K562 (cell line): ENCODE data around the gene FUNDC2. TPM values are rescaled to one million over a fixed set of nuclear protein-coding genes. Genes with fewer than 3 reads are reported as not detected.

ENCODE experiments used
- KLF1 ChIP-seq: fragments of 450-650 bp; IDR thresholded peaks from 2 replicates; pipeline ENCODE4 v1.6.1; 2016; ENCODE audit warnings: missing genetic modification characterization, missing compliant biosample characterization
- MAFG ChIP-seq: fragments of 450-650 bp; conservative IDR thresholded peaks from 2 replicates; pipeline ENCODE4 v1.6.1; 2016; ENCODE audit warnings: missing genetic modification characterization, missing compliant biosample characterization
- MGA ChIP-seq: fragments of 450-650 bp; IDR thresholded peaks from 2 replicates; pipeline ENCODE4 v1.6.1; 2016; ENCODE audit warnings: mild to moderate bottlenecking, moderate library complexity
- NFYB ChIP-seq: IDR thresholded peaks from 2 replicates; pipeline ENCODE4 v1.6.1; 2011; ENCODE audit warnings: mild to moderate bottlenecking, moderate library complexity; ENCODE audit not compliant: insufficient read length; ENCODE audit errors: extremely low read depth
- RHOXF2B ChIP-seq: fragments of 250-450 bp; sonication (Bioruptor Pico); conservative IDR thresholded peaks from 2 replicates; pipeline ENCODE4 v1.5.1; 2021
- ZNF707 ChIP-seq: fragments of 250-450 bp; sonication (Bioruptor Pico); conservative IDR thresholded peaks from 2 replicates; pipeline ENCODE4 v1.8.0; 2022; ENCODE audit warnings: inconsistent platforms, mild to moderate bottlenecking, moderate library complexity
- polyA plus RNA-seq, 8 experiments: library from polyadenylated mRNA; depleted of rRNA in 4 of 8; stranded (reverse) in 5 of 8; unstranded in 3 of 8; fragments of >200 nt; fragmentation: Nextera tagmentation in 2 of 8; fragmentation: Illumina TruSeq in 1 of 8; extraction: Ambion mirVana in 2 of 8; extraction: Trizol in 1 of 8; gene quantifications; 2 replicates each; pipeline versions ENCODE4 v1.2.1 to v1.2.3, GENCODE V29; 2011 to 2014; ENCODE audit warnings: inconsistent platforms in 1 of 8, missing spikeins in 1 of 8
- total RNA-seq, 7 experiments: library from RNA; depleted of rRNA in 6 of 7; stranded (reverse); fragments of >200 nt in 6 of 7; fragmentation: Illumina TruSeq in 2 of 7; extraction: Trizol in 2 of 7; gene quantifications; 2 replicates each; pipeline versions ENCODE4 v1.2.1 to v1.2.3, GENCODE V29; 2011 to 2021; ENCODE audit warnings: low replicate concordance in 1 of 7
- TF ChIP-seq, protein P1 (sequence below): sonication (generic); formaldehyde crosslinking; IDR thresholded peaks from 2 replicates; pipeline ENCODE4 v1.8.0; 2022; ENCODE audit warnings: mild to moderate bottlenecking, missing genetic modification reagents

The FUNDC2 gene
- total and polyA plus RNA-seq, 9 of the 15 experiments (the other 6 are each of a cell fraction or from before 2014, with no cell fraction given) = 50.6 to 235 (median 123) TPM

DNA sequence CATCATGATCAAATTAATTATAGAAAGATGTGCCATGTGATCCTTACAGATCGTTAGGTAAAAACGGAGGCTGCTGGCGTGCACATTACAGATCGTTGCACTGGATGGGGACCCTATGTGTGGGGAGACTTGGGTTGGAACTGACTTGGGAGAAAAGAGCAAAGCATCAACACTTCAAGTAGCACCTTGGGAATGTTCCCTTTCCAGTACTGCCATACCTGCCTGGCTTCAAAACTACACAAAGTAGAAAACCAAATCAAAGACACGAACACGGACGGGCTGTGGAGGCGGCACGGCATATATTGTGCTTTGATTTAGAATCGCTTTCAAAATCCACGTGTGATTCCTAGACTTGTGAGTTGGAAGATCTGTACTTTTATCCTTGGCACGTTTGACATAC lies 43.4 kb downstream of the FUNDC2 start (continued):
- TF ChIP-seq MGA (no peak), RHOXF2B (CRISPR knock-in tag) (no peak), NFYB (no peak), KLF1 (tag) (no peak), ZNF707 (CRISPR knock-in tag) (no peak), MAFG (tag) (no peak)
- TF ChIP-seq, protein P1, sequence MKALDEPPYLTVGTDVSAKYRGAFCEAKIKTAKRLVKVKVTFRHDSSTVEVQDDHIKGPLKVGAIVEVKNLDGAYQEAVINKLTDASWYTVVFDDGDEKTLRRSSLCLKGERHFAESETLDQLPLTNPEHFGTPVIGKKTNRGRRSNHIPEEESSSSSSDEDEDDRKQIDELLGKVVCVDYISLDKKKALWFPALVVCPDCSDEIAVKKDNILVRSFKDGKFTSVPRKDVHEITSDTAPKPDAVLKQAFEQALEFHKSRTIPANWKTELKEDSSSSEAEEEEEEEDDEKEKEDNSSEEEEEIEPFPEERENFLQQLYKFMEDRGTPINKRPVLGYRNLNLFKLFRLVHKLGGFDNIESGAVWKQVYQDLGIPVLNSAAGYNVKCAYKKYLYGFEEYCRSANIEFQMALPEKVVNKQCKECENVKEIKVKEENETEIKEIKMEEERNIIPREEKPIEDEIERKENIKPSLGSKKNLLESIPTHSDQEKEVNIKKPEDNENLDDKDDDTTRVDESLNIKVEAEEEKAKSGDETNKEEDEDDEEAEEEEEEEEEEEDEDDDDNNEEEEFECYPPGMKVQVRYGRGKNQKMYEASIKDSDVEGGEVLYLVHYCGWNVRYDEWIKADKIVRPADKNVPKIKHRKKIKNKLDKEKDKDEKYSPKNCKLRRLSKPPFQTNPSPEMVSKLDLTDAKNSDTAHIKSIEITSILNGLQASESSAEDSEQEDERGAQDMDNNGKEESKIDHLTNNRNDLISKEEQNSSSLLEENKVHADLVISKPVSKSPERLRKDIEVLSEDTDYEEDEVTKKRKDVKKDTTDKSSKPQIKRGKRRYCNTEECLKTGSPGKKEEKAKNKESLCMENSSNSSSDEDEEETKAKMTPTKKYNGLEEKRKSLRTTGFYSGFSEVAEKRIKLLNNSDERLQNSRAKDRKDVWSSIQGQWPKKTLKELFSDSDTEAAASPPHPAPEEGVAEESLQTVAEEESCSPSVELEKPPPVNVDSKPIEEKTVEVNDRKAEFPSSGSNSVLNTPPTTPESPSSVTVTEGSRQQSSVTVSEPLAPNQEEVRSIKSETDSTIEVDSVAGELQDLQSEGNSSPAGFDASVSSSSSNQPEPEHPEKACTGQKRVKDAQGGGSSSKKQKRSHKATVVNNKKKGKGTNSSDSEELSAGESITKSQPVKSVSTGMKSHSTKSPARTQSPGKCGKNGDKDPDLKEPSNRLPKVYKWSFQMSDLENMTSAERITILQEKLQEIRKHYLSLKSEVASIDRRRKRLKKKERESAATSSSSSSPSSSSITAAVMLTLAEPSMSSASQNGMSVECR (CRISPR knock-in tag) = no peak
